ENCODE data around the gene DACH1. TPM values are rescaled to one million over a fixed set of nuclear protein-coding genes. Genes with fewer than 3 reads are reported as not detected.

DACH1 gene
- total and polyA plus RNA-seq, 2 of the 8 experiments (the other 6 are each of a cell fraction or from before 2014, with no cell fraction given), result 0.12 to 0.67 TPM

DNA sequence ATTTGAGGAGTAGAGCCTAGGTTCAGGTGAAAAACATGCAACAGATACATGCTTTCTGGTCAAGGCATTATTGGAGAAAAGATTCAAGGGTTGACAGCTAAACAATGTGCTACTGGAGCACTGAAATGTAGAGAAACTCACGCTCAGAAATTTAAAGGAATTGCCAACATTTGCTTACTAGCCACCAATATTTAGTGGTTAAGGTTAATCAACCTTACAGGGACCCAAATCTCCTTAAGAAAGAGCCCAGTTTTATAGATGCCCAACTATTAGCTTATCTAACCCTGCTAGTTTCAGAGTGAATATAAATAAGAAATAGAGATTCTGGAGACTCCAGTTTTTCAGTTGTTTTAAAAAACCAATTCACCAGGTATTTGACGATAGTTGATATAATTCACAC lies 203.6 kb downstream of the DACH1 start:
- ChIA-PET CTCF (ENCODE audit: partially characterized antibody) (no interaction called here), POLR2A (ENCODE audit: partially characterized antibody) (no interaction called here)
- Histone ChIP-seq H3K18ac (ENCODE audit: extremely low read depth, low read length) (no peak overlapping the region), H3K23ac (ENCODE audit: insufficient read length) (no peak overlapping the region), H3K9ac (replicated peaks in 1 of 4; ENCODE audit: extremely low read depth in 1 of 4, low read depth in 3 of 4, low read length in 3 of 4) (no peak overlapping the region), H3K27ac (ENCODE audit: low read depth, low read length) (no peak overlapping the region), H4K20me1 (replicated peaks in 1 of 2; ENCODE audit: control insufficient read depth in 1 of 2, insufficient read depth in 2 of 2, low read length in 2 of 2) (no peaks in the 10 kb centered on the region), H3K14ac (ENCODE audit: insufficient read length) (no peak overlapping the region), H3K4me3 (ENCODE audit: extremely low read depth in 1 of 4, insufficient read depth in 2 of 4, low read depth in 3 of 4, low read length in 4 of 4) (no peak overlapping the region), H3K79me2 (ENCODE audit: control insufficient read depth in 1 of 2, insufficient read depth in 2 of 2, low read length in 2 of 2) (no peaks in the 10 kb centered on the region), H2BK20ac (ENCODE audit: low read length) (no peak overlapping the region), H3K9me3 (ENCODE audit: insufficient read depth in 2 of 2, low read depth in 1 of 2, low read length in 1 of 2) (no peaks in the 10 kb centered on the region), H3K27me3 (replicated peaks in 1 of 4; ENCODE audit: control insufficient read depth in 3 of 4, extremely low read depth in 1 of 4, insufficient read depth in 3 of 4, low read length in 3 of 4) (no peaks in the 10 kb centered on the region), H3K79me1 (ENCODE audit: low read depth, low read length) (no peaks in the 10 kb centered on the region), H2BK15ac (ENCODE audit: low read length) (no peak overlapping the region), H3K23me2 (ENCODE audit: low read depth, low read length) (no peaks in the 10 kb centered on the region), H2BK120ac (replicated peaks; ENCODE audit: low read depth, low read length) (no peak overlapping the region), H2BK5ac (ENCODE audit: low read depth, low read length) (no peak overlapping the region), H3K36me3 (ENCODE audit: control insufficient read depth in 2 of 4, insufficient read depth in 4 of 4, low read length in 3 of 4) (no peaks in the 10 kb centered on the region), H3K4me1 (replicated peaks in 1 of 4; ENCODE audit: control insufficient read depth in 3 of 4, insufficient read depth in 4 of 4, low read length in 3 of 4) (no peaks in the 10 kb centered on the region), H4K91ac (replicated peaks; ENCODE audit: insufficient read length, low read length) (no peak overlapping the region), H3K4ac (replicated peaks; ENCODE audit: insufficient read length, low read depth, low read length) (no peak overlapping the region), H3K4me2 (ENCODE audit: insufficient read depth in 1 of 2, low read depth in 2 of 2, low read length in 2 of 2) (no peak overlapping the region), H2BK12ac (ENCODE audit: low read depth, low read length) (no peak overlapping the region), H4K5ac (ENCODE audit: insufficient read length, low read depth, low read length) (no peak overlapping the region), H2AK5ac (ENCODE audit: low read depth, low read length) (no peak overlapping the region), H4K8ac (ENCODE audit: extremely low read depth, insufficient read depth, low read length) (no peak overlapping the region), H2AFZ (ENCODE audit: low read length) (no peak overlapping the region), H3K56ac (replicated peaks; ENCODE audit: insufficient read length, low read depth, low read length) (no peak overlapping the region)
- DNase-seq (ENCODE audit: low read depth in 1 of 2, low spot score in 2 of 2) (no peak), FAIRE-seq (no peak)
- 90% methylated on average over 2 of the region's 2 CpGs; no CpG with 5 or more reads in 1 of the 2 experiments for WGBS, 2 experiments (ENCODE audit: extremely low coverage in 1 of 2, insufficient coverage in 1 of 2, insufficient read length in 1 of 2, insufficient replicate concordance in 2 of 2, low coverage in 1 of 2, low lambda C conversion rate in 2 of 2, missing lambda C conversion rate in 1 of 2)
- TF ChIP-seq CEBPB (IDR thresholded peaks at IDR 0.05; ENCODE audit: low read depth, low read length) (no peak), SP1 (IDR thresholded peaks at IDR 0.05; ENCODE audit: low read depth, low read length) (no peak), ASH2L (IDR thresholded peaks at IDR 0.05; ENCODE audit: low read length) (no peak), MAFK (IDR thresholded peaks at IDR 0.05; ENCODE audit: low read depth, low read length) (no peak), NRF1 (IDR thresholded peaks at IDR 0.05; ENCODE audit: low read depth, low read length) (no peak), JUND (IDR thresholded peaks at IDR 0.05; ENCODE audit: low read length) (no peak), FOSL1 (IDR thresholded peaks at IDR 0.05; ENCODE audit: insufficient read depth, low read depth, low read length) (no peak), SP2 (IDR thresholded peaks at IDR 0.05; ENCODE audit: low read length) (no peak), RAD21 (IDR thresholded peaks at IDR 0.05 in 1 of 2, conservative IDR thresholded peaks at IDR 0.05 in 1 of 2; ENCODE audit: low read depth in 2 of 2, low read length in 2 of 2) (no peak), SP4 (IDR thresholded peaks at IDR 0.05; ENCODE audit: low read length) (no peak), PHF8 (conservative IDR thresholded peaks at IDR 0.05; ENCODE audit: low read depth, low read length) (no peak), BACH1 (IDR thresholded peaks at IDR 0.05; ENCODE audit: low read length) (no peak), EZH2 (IDR thresholded peaks at IDR 0.05; ENCODE audit: low read depth, low read length, severe bottlenecking) (no peak), CHD1 (IDR thresholded peaks at IDR 0.05; ENCODE audit: low read depth, low read length) (no peak), HDAC2 (IDR thresholded peaks at IDR 0.05; ENCODE audit: borderline replicate concordance in 1 of 2, low read depth in 2 of 2, low read length in 2 of 2) (no peak)

All from H1 (cell line).